Tibial nerve (tissue), 4 donors: Measurements from ENCODE around the gene MRPS24.

Experiments
- CTCF ChIP-seq, 5 experiments: fragments of 200-600 bp in 3 of 5; fragments of 450-650 bp in 2 of 5; sonication (generic) in 3 of 5; IDR thresholded peaks; one replicate each; pipeline ENCODE4 v1.5.1; 2016 to 2019; ENCODE audit warnings: antibody characterized with exemption in 5 of 5, mild to moderate bottlenecking in 3 of 5, moderate library complexity in 2 of 5
- EP300 ChIP-seq, 2 donors: sonication (generic); formaldehyde crosslinking; IDR thresholded peaks; one replicate each; pipeline ENCODE4 v1.6.1; 2017; ENCODE audit warnings: antibody characterized with exemption in 2 of 2, mild to moderate bottlenecking in 1 of 2
- POLR2A ChIP-seq, 2 donors: fragments of 450-650 bp; IDR thresholded peaks; one replicate each; pipeline ENCODE4 v1.6.1; 2017; ENCODE audit warnings: antibody characterized with exemption in 2 of 2, mild to moderate bottlenecking in 2 of 2, moderate library complexity in 2 of 2

- TF ChIP-seq CTCF (IDR thresholded peaks at IDR 0.05) (no peak), POLR2A (IDR thresholded peaks at IDR 0.05) (no peak), EP300 (IDR thresholded peaks at IDR 0.05) (no peak)
Measured at GRCh38 chr7:43824963-43825362, 44.4 kb downstream of the MRPS24 start.
